CD14-positive monocyte (primary cell): Measurements from ENCODE around the gene TRAPPC8. TPM values are rescaled to one million over a fixed set of nuclear protein-coding genes. Genes with fewer than 3 reads are reported as not detected.
"Not testable (repeated sequence)": the region's sequence is repeated elsewhere in the genome, so short reads cannot be mapped to it uniquely, and the experiment has no call there.

Source experiments
- DNase-seq, 3 donors: peaks; one replicate each; pipeline ENCODE4 v3.0.0-alpha.2; 2011 to 2022
- H2AFZ ChIP-seq: 2 replicates; pipeline ENCODE4 v1.6.0; 2012; ENCODE audit warnings: mild to moderate bottlenecking, low read depth, low read length, inconsistent platforms; ENCODE audit not compliant: insufficient read depth, poor library complexity, severe bottlenecking
- H3K27ac ChIP-seq, 2 donors: 1 replicate in 1 of 2; 2 replicates in 1 of 2; pipeline ENCODE4 v1.5.1; 2012 to 2013; ENCODE audit warnings: low read length in 2 of 2, control low read depth in 1 of 2, inconsistent platforms in 1 of 2, low read depth in 1 of 2, mild to moderate bottlenecking in 1 of 2
- H3K27me3 ChIP-seq, 2 donors: one replicate each; pipeline versions ENCODE4 v1.6.0 to v1.6.1; 2011 to 2013; ENCODE audit warnings: low read length in 2 of 2; ENCODE audit not compliant: control insufficient read depth in 2 of 2, insufficient read depth in 2 of 2
- H3K36me3 ChIP-seq, 2 donors: replicated peaks in 1 of 2; 1 replicate in 1 of 2; 2 replicates in 1 of 2; pipeline versions ENCODE4 v1.5.1 to v1.6.1; 2012 to 2013; ENCODE audit warnings: low read length in 2 of 2, control low read depth in 1 of 2, inconsistent platforms in 1 of 2, mild to moderate bottlenecking in 1 of 2; ENCODE audit not compliant: insufficient read depth in 2 of 2, control insufficient read depth in 1 of 2
- H3K4me1 ChIP-seq, 2 donors: 1 replicate in 1 of 2; 2 replicates in 1 of 2; pipeline versions ENCODE4 v1.5.1 to v1.6.1; 2012 to 2013; ENCODE audit warnings: low read length in 2 of 2, control low read depth in 1 of 2, inconsistent platforms in 1 of 2, mild to moderate bottlenecking in 1 of 2, moderate library complexity in 1 of 2; ENCODE audit not compliant: insufficient read depth in 2 of 2, control insufficient read depth in 1 of 2
- H3K4me2 ChIP-seq: replicated peaks from 2 replicates; pipeline ENCODE3; 2012; ENCODE audit warnings: low read length, moderate library complexity, mild to moderate bottlenecking; ENCODE audit not compliant: poor library complexity, severe bottlenecking; ENCODE audit errors: extremely low read depth
- H3K4me3 ChIP-seq, 3 experiments: fragments of 200-600 bp in 1 of 3; sonication (generic) in 1 of 3; replicated peaks in 1 of 3; 1 replicate in 2 of 3; 2 replicates in 1 of 3; pipeline ENCODE4 v1.5.1; 2011 to 2013; ENCODE audit warnings: low read length in 3 of 3, mild to moderate bottlenecking in 3 of 3, control low read depth in 2 of 3, low read depth in 2 of 3, inconsistent platforms in 1 of 3, moderate library complexity in 1 of 3
- H3K79me2 ChIP-seq: 2 replicates; pipeline ENCODE4 v1.6.0; 2012; ENCODE audit warnings: mild to moderate bottlenecking, control low read depth, inconsistent platforms, low read length, moderate library complexity; ENCODE audit not compliant: insufficient read depth
- H3K9ac ChIP-seq: 2 replicates; pipeline ENCODE4 v1.6.0; 2017; ENCODE audit warnings: low read length, mild to moderate bottlenecking; ENCODE audit not compliant: insufficient read depth, poor library complexity, severe bottlenecking
- H3K9me3 ChIP-seq, 2 donors: replicated peaks in 1 of 2; 1 replicate in 1 of 2; 2 replicates in 1 of 2; pipeline versions ENCODE4 v1.5.1 to v1.6.1; 2012 to 2013; ENCODE audit warnings: low read length in 2 of 2, control low read depth in 1 of 2; ENCODE audit not compliant: control insufficient read depth in 1 of 2, insufficient read depth in 1 of 2
- H4K20me1 ChIP-seq: 2 replicates; pipeline ENCODE4 v1.6.0; 2012; ENCODE audit warnings: mild to moderate bottlenecking, low read length, control low read depth, moderate library complexity; ENCODE audit not compliant: insufficient read depth
- H3K27ac Mint-ChIP-seq, 7 donors: one replicate each; pipeline ENCODE4 v1.8.0; 2020; ENCODE audit warnings: mild to moderate bottlenecking in 7 of 7, mixed read lengths in 7 of 7, moderate library complexity in 6 of 7, inconsistent platforms in 2 of 7
- H3K27me3 Mint-ChIP-seq, 3 donors: one replicate each; pipeline ENCODE4 v1.8.0; 2021 to 2022; ENCODE audit warnings: low read depth in 3 of 3, mild to moderate bottlenecking in 3 of 3, mixed read lengths in 3 of 3, moderate library complexity in 3 of 3, inconsistent platforms in 1 of 3
- H3K36me3 Mint-ChIP-seq, 2 donors: one replicate each; pipeline ENCODE4 v1.8.0; 2020; ENCODE audit warnings: mixed read lengths in 2 of 2, inconsistent platforms in 1 of 2, mild to moderate bottlenecking in 1 of 2
- H3K4me1 Mint-ChIP-seq: one replicate; pipeline ENCODE4 v1.8.0; 2020; ENCODE audit warnings: mild to moderate bottlenecking, mixed read lengths
- H3K4me3 Mint-ChIP-seq, 2 donors: one replicate each; pipeline ENCODE4 v1.8.0; 2020; ENCODE audit warnings: mild to moderate bottlenecking in 2 of 2, mixed read lengths in 2 of 2, moderate library complexity in 1 of 2
- H3K9me3 Mint-ChIP-seq, 7 donors: one replicate each; pipeline ENCODE4 v1.8.0; 2020 to 2022; ENCODE audit warnings: mixed read lengths in 7 of 7, mild to moderate bottlenecking in 6 of 7, moderate library complexity in 6 of 7, inconsistent platforms in 2 of 7
- CTCF ChIP-seq: fragments of 200-600 bp; IDR thresholded peaks from one replicate; pipeline ENCODE4 v1.8.0; 2022; ENCODE audit warnings: antibody characterized with exemption, mild to moderate bottlenecking
- WGBS: methylation state at CpG from one replicate; pipeline ENCODE4 v1.1.5; 2013; ENCODE audit warnings: missing lambda C conversion rate; ENCODE audit not compliant: insufficient coverage; 5-methylcytosine and 5-hydroxymethylcytosine counted together
- intact Hi-C, 2 donors: fragments of 100-400 bp; cut with micrococcal nuclease; formaldehyde crosslinking; loops; one replicate each; pipeline versions ENCODE4 v1.15.0 to v1.15.1; 2023
- polyA plus RNA-seq, 3 donors: library from polyadenylated mRNA; depleted of rRNA in 1 of 3; unstranded in 2 of 3; stranded (reverse) in 1 of 3; fragments of 300-500 nt in 2 of 3; fragments of >200 nt in 1 of 3; fragmentation: Illumina TruSeq in 2 of 3; gene quantifications; 1 replicate in 2 of 3; 2 replicates in 1 of 3; pipeline ENCODE4 v1.2.3, GENCODE V29; 2012 to 2021

The TRAPPC8 gene
- polyA plus RNA-seq, 3 donors = 16.2 to 52.7 (median 22.1) TPM

GRCh38 chr18:31814132-31814531 lies 128.8 kb downstream of the TRAPPC8 start:
- no peak overlapping the region for H3K27ac ChIP-seq
- no peak for TF ChIP-seq CTCF
- intact Hi-C loops = no loop called here
- Mint-ChIP-seq H3K4me3 (no peak overlapping the region), H3K27ac (no peak overlapping the region), H3K36me3 (no peaks in the 10 kb centered on the region), H3K27me3 (peaks cover 0 to 2% (median 1%) of the 10 kb centered on the region in 3 donors), H3K9me3 (peaks cover 0 to 2% (median 0%) of the 10 kb centered on the region in 7 donors), H3K4me1 (peaks cover 6% of the 10 kb centered on the region)
- H2AFZ ChIP-seq = no peak overlapping the region
- no peaks in the 10 kb centered on the region for H3K27me3 ChIP-seq
- H3K36me3 ChIP-seq = no peaks in the 10 kb centered on the region
- H3K4me1 ChIP-seq = no peaks in the 10 kb centered on the region
- WGBS = no CpG with 5 or more reads among the region's 3 CpGs
- no peak overlapping the region for H3K4me3 ChIP-seq
- no peak overlapping the region for H3K4me2 ChIP-seq
- no peaks in the 10 kb centered on the region for H3K9me3 ChIP-seq
- H3K79me2 ChIP-seq = no peaks in the 10 kb centered on the region
- H3K9ac ChIP-seq = no peak overlapping the region
- H4K20me1 ChIP-seq = no peaks in the 10 kb centered on the region
- no peak for DNase-seq

GRCh38 chr18:31810336-31811130 lies 132.4 kb downstream of the TRAPPC8 start:
- H3K4me2 ChIP-seq, H3K4me3 ChIP-seq, DNase-seq, H3K36me3 Mint-ChIP-seq, H3K27ac ChIP-seq, H3K27ac Mint-ChIP-seq, H3K27me3 Mint-ChIP-seq, H2AFZ ChIP-seq, H3K4me1 Mint-ChIP-seq, H4K20me1 ChIP-seq, H3K4me3 Mint-ChIP-seq, H3K9ac ChIP-seq, H3K9me3 Mint-ChIP-seq, H3K36me3 ChIP-seq, H3K27me3 ChIP-seq, intact Hi-C loops, H3K4me1 ChIP-seq, H3K9me3 ChIP-seq, H3K79me2 ChIP-seq: not testable (repeated sequence)
- 80% methylated on average over 3 of the region's 7 CpGs for WGBS

- H3K36me3 ChIP-seq, H3K79me2 ChIP-seq, H3K27ac ChIP-seq, H3K27ac Mint-ChIP-seq, H3K4me1 Mint-ChIP-seq, H3K4me3 ChIP-seq, H3K4me2 ChIP-seq, H3K27me3 Mint-ChIP-seq, H3K9ac ChIP-seq, H3K4me1 ChIP-seq, H2AFZ ChIP-seq, H3K27me3 ChIP-seq, DNase-seq, H3K9me3 ChIP-seq, H4K20me1 ChIP-seq, H3K36me3 Mint-ChIP-seq, intact Hi-C loops, H3K4me3 Mint-ChIP-seq, H3K9me3 Mint-ChIP-seq: not testable (repeated sequence)
- 100% methylated on average over 1 of the region's 4 CpGs for WGBS
Measured at GRCh38 chr18:31809049-31809448, 133.9 kb downstream of the TRAPPC8 start.
